Stimulated activated CD4-positive, alpha-beta T cell treated with anti-CD3 and anti-CD28 coated beads, Interleukin-1b, Interleukin-23, amount 100 ng/mL, for 24 hours (primary cell): Measurements from ENCODE around the gene PCSK4.

Source experiments
- DNase-seq, 4 experiments: peaks; one replicate each; pipeline ENCODE4 v3.0.0-alpha.2; 2020; ENCODE audit warnings: low read depth in 4 of 4, low spot score in 1 of 4

PCSK4 gene

GRCh38 chr19:1472231-1473084 is 17.7 kb downstream of the PCSK4 start:
- no peak for DNase-seq

DNA sequence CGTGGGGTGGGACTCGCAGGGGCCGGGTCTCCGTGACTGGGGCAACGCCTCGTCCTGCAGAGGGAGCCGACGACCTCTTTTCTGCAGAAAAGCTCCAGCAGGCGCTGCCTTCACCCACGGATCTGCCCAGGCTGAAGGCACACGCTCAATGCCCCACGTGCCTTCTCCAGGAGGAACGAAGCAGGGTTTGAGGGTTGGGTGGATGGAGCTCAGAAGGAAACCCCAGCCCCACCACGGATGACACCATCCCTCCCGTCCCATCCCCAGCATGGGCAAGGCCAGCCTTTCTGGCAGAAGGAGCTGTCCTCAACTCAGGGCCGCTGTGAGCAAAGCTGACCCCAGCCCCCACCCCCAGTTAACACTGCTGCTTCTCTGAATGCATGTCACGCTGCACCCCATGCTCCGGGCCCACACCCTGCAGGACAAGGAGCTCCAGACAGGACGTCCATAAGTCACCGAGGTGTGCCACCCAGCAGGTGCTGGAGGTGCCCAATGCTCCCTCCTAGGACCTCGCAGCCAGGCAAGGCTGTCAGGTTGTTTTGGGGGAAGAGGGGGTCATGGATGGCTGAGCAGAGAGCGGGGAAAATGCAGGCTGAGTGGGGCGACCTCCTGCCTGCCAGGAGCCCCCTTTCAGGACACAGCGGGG is 18.5 kb downstream of the PCSK4 start:
- no peak for DNase-seq

GRCh38 chr19:1471010-1471514 is 19.1 kb downstream of the PCSK4 start:
- no peak for DNase-seq

DNA sequence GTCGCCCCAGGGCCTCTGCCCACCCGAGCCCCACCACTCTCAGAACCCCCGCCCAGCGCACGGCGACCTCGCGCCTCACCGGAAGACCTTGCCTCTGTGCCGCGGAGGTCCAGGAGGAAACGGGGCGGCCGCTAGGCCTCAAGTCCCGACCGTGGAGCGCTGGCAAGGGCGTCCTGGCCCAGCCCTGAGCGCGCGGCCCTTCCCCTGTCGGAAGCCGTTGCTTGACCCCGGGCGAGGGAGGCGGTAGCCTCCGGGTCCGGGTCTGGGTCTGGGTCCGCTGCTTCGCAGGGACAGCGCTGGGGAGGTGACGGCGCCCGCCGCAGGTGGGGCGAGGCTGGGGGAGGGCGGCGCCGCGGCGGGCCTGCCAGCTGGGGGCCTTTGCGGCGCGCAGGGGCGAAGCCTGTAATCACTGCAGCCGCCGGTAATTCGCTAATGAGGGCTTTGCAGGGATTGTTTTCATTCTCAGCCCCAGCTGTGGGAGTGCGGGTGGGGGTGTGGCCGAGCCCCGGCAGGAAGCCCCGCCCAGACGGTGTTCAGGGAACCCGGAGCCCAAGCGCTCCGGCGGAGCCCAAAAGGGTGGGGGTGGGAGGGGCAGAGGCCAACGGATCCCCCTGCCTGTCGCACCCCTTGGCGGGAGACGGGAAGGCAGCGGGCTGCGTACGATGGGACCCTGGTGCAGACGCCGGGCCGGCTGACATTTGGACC is 19.7 kb downstream of the PCSK4 start:
- DNase-seq = peak in 3 of 4 experiments; percentile 39 to 65 (median 60)

DNA sequence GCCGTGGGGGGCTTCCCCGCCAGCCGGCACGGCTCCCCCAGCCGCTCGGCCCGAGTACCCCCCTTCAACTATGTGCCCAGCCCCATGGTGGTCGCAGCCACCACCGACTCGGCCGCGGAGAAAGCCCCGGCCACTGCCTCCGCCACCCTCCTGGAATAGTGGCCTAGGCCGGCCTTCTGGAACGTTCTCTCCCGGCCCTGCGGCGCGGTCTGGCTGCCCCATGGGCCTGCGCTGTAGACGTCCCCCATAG is 20.2 kb downstream of the PCSK4 start:
- no peak for DNase-seq

- no peak for DNase-seq
Observed at GRCh38 chr19:1469255-1470054, 20.7 kb downstream of the PCSK4 start.

DNA sequence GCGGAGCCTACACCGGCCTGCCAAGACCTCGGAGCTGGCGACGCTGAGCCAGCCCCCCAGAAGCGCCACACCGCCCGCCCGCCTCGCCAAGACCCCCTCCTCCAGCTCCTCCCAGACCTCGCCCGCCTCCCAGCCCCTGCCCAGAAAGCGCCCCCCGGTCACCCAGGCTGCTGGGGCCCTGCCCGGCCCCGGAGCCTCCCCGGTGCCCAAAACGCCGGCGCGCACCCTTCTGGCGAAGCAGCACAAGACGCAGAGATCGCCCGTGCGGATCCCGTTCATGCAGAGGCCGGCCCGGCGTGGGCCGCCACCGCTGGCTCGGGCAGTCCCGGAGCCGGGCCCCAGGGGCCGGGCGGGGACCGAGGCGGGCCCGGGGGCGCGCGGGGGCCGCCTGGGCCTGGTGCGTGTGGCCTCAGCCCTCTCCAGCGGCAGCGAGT is 21.3 kb downstream of the PCSK4 start:
- no peak for DNase-seq

DNA sequence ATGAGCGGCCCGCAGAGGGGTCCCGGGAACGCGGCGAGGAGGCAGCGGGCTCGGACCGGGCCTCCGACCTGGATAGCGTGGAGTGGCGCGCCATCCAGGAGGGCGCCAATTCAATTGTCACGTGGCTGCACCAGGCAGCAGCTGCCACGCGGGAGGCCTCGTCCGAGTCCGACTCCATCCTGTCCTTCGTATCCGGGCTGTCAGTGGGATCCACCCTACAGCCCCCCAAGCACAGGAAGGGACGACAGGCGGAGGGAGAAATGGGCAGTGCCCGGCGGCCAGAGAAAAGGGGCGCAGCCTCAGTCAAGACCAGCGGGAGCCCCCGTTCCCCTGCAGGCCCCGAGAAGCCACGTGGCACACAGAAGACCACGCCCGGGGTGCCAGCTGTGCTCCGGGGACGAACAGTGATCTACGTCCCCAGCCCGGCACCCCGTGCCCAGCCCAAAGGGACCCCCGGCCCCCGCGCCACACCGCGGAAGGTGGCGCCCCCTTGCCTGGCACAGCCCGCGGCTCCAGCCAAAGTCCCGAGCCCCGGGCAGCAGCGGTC is 21.8 kb downstream of the PCSK4 start:
- no peak for DNase-seq

DNA sequence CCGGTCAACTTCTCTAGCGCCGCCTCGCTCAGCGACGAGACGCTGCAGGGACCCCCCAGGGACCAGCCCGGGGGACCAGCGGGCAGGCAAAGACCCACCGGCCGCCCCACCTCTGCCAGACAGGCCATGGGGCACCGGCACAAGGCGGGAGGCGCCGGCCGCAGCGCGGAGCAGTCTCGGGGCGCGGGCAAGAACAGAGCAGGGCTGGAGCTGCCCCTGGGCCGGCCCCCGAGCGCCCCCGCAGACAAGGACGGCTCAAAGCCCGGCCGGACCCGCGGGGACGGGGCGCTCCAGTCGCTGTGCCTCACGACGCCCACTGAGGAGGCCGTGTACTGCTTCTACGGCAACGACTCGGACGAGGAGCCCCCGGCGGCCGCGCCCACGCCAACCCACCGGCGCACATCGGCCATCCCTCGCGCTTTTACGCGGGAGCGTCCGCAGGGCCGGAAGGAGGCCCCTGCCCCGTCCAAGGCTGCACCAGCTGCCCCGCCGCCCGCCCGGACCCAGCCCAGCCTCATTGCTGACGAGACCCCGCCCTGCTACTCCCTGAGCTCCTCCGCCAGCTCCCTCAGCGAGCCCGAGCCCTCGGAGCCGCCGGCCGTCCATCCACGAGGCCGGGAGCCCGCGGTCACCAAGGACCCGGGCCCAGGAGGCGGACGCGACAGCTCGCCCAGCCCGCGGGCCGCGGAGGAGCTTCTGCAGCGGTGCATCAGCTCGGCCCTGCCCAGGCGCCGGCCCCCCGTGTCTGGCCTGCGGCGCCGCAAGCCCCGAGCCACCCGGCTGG is 22.5 kb downstream of the PCSK4 start:
- no peak for DNase-seq

- DNase-seq = no peak
Observed at GRCh38 chr19:1467215-1467489, 23.0 kb downstream of the PCSK4 start.

- DNase-seq = no peak
Observed at GRCh38 chr19:1466461-1467214, 23.5 kb downstream of the PCSK4 start.

DNA sequence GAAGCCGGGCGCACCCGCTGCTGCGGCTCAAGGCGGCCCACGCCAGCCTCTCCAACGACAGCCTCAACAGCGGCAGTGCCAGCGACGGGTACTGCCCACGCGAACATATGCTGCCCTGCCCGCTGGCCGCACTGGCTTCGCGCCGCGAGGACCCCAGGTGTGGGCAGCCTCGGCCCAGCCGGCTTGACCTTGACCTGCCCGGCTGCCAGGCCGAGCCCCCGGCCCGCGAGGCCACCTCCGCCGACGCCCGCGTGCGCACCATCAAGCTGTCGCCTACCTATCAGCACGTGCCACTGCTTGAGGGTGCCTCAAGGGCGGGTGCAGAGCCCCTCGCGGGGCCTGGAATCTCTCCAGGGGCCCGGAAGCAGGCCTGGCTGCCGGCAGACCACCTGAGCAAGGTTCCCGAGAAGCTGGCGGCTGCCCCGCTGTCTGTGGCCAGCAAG is 24.1 kb downstream of the PCSK4 start:
- no peak for DNase-seq

- DNase-seq = no peak
Observed at GRCh38 chr19:1465191-1466016, 24.7 kb downstream of the PCSK4 start.

- DNase-seq = no peak
Observed at GRCh38 chr19:1461862-1462261, 28.3 kb downstream of the PCSK4 start.

- no peak for DNase-seq
Observed at GRCh38 chr19:1460033-1460995, 29.8 kb downstream of the PCSK4 start.

GRCh38 chr19:1459479-1459878 is 30.7 kb downstream of the PCSK4 start:
- DNase-seq = no peak

DNA sequence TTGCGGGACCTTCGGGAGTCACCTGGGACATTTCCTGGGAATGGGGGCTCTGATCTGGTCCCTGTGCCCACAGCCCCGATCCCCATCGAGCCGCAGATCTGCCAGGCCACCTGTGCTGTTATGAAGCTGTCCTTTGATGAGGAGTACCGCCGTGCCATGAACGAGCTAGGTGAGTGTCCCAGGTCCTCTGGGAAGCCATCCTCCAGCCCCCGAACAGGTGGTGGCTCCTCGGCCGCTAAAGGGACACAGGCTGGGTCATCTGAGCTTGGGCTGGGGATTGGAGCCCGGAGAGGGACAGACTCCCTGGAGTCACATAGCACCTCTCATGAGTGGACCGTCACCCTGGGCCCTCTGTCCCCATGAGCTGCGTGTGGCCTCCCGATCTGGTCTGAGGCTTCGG is 32.3 kb downstream of the PCSK4 start:
- no peak for DNase-seq
